Cardiac muscle cell (in vitro differentiated cells and primary cell): ENCODE data around the gene BCDIN3D. TPM values are rescaled to one million over a fixed set of nuclear protein-coding genes. Genes with fewer than 3 reads are reported as not detected.

ENCODE experiments used
- DNase-seq, 2 donors: peaks; one replicate each; pipeline versions ENCODE4 v3.0.0 to v3.0.0-alpha.2; 2010 to 2017; ENCODE audit warnings: low read depth in 1 of 2, low spot score in 1 of 2
- H3K27ac ChIP-seq: fragments of 200-600 bp; sonication (generic); 2 replicates; pipeline ENCODE4 v1.5.1; 2016
- H3K27me3 ChIP-seq: fragments of 200-600 bp; sonication (generic); 2 replicates; pipeline ENCODE4 v1.6.0; 2016; ENCODE audit warnings: control low read depth
- H3K36me3 ChIP-seq: fragments of 200-600 bp; sonication (generic); 2 replicates; pipeline ENCODE4 v1.5.1; 2016; ENCODE audit warnings: control low read depth
- H3K4me1 ChIP-seq: fragments of 200-600 bp; sonication (generic); 2 replicates; pipeline ENCODE4 v1.8.1; 2017; ENCODE audit warnings: low read depth, mild to moderate bottlenecking, mixed run types
- H3K4me3 ChIP-seq: fragments of 200-600 bp; sonication (generic); 2 replicates; pipeline ENCODE4 v1.5.1; 2016; ENCODE audit warnings: mild to moderate bottlenecking
- H3K9me3 ChIP-seq: fragments of 200-600 bp; sonication (generic); 2 replicates; pipeline ENCODE4 v1.5.1; 2017; ENCODE audit warnings: low read depth, mild to moderate bottlenecking, control low read depth
- polyA plus RNA-seq: library from polyadenylated mRNA; unstranded; fragments of >200 nt; fragmentation: Nextera tagmentation; extraction: Ambion mirVana; gene quantifications from 2 replicates; pipeline ENCODE4 v1.2.1, GENCODE V29; 2016
- total RNA-seq: library from RNA; depleted of rRNA; stranded (reverse); fragments of >200 nt; gene quantifications from 2 replicates; pipeline ENCODE4 v1.2.3, GENCODE V29; 2016
- TF ChIP-seq, protein P1 (sequence below): IDR thresholded peaks from 2 replicates; pipeline ENCODE4 v1.5.1; 2012; ENCODE audit warnings: low read depth, mild to moderate bottlenecking, low read length

BCDIN3D gene
- total and polyA plus RNA-seq, 2 experiments from 2014 or later, result 5.9 to 8.9 TPM

DNA sequence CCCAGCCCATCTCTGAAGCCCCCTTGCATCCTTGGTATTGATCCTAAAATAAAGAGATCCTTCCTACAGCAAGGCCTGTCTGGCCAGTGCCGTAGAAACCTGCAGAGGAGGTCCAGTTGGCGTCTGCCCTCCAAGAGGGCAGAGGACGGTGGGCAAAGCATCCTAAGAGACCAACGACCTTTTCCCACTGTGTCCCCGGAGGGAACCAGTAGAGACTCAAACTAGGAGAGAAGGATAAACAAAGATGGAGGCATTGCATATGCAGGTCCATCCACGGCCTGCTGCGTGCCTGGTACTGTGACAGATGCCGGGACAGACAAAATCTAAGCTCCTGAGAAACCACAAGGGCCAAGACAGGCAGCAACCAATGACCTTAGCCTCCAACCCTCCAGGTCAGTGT, 18.5 kb downstream of the BCDIN3D start:
- Histone ChIP-seq H3K27ac (no peak overlapping the region), H3K9me3 (no peaks in the 10 kb centered on the region), H3K27me3 (no peaks in the 10 kb centered on the region), H3K4me3 (no peak overlapping the region), H3K4me1 (peaks cover 23% of the 10 kb centered on the region), H3K36me3 (no peaks in the 10 kb centered on the region)
- no peak for DNase-seq
- TF ChIP-seq, protein P1, sequence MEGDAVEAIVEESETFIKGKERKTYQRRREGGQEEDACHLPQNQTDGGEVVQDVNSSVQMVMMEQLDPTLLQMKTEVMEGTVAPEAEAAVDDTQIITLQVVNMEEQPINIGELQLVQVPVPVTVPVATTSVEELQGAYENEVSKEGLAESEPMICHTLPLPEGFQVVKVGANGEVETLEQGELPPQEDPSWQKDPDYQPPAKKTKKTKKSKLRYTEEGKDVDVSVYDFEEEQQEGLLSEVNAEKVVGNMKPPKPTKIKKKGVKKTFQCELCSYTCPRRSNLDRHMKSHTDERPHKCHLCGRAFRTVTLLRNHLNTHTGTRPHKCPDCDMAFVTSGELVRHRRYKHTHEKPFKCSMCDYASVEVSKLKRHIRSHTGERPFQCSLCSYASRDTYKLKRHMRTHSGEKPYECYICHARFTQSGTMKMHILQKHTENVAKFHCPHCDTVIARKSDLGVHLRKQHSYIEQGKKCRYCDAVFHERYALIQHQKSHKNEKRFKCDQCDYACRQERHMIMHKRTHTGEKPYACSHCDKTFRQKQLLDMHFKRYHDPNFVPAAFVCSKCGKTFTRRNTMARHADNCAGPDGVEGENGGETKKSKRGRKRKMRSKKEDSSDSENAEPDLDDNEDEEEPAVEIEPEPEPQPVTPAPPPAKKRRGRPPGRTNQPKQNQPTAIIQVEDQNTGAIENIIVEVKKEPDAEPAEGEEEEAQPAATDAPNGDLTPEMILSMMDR, result no peak

DNA sequence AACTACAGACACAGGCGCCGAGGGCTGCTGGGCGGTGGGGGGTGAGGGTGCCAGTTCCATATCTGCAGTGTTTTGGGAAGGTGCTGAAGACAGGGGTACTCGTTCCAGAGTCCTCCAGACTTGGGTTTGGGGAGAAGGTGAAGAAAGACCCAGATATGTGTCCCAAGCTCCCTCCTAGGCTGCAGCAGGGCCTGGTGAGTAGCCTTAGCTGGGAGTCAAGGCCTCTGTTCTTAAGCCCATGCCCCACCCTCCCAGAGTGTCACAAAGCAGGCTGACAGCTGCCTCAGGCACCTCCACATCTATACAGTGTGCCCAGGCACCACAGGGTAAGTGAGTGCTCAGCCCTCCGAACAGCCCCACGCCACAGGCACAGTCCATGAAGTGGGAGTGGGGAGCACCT, 19.0 kb downstream of the BCDIN3D start:
- no peak for DNase-seq
- H3K27me3 ChIP-seq, result no peaks in the 10 kb centered on the region
- no peak overlapping the region for H3K27ac ChIP-seq
- no peaks in the 10 kb centered on the region for H3K9me3 ChIP-seq
- peaks cover 19% of the 10 kb centered on the region for H3K4me1 ChIP-seq
- H3K36me3 ChIP-seq, result no peaks in the 10 kb centered on the region
- TF ChIP-seq, protein P1, result no peak
- H3K4me3 ChIP-seq, result no peak overlapping the region

DNA sequence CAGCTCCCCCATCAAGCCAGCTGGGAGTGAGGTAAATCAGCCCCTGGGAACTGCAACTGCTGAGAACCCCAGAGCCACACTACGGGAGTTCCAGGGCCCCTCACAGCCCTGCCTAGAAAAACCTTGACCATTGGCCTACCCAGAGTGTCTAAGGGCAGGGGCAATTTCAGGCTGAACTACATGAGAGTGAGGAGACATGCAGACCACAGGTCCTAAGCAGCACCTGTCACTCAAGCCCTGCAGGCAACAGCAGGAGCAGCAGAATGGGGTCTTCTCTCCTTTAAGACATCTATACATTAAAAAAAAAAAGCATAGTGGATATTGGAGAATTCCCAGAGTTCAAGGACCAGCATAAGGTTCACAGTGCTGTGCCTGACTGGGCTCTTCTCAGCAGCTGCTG, 19.6 kb downstream of the BCDIN3D start:
- no peak for DNase-seq
- Histone ChIP-seq H3K4me3 (no peak overlapping the region), H3K36me3 (no peaks in the 10 kb centered on the region), H3K4me1 (peaks cover 18% of the 10 kb centered on the region), H3K27ac (no peak overlapping the region), H3K27me3 (no peaks in the 10 kb centered on the region), H3K9me3 (no peaks in the 10 kb centered on the region)
- TF ChIP-seq, protein P1, result no peak

DNA sequence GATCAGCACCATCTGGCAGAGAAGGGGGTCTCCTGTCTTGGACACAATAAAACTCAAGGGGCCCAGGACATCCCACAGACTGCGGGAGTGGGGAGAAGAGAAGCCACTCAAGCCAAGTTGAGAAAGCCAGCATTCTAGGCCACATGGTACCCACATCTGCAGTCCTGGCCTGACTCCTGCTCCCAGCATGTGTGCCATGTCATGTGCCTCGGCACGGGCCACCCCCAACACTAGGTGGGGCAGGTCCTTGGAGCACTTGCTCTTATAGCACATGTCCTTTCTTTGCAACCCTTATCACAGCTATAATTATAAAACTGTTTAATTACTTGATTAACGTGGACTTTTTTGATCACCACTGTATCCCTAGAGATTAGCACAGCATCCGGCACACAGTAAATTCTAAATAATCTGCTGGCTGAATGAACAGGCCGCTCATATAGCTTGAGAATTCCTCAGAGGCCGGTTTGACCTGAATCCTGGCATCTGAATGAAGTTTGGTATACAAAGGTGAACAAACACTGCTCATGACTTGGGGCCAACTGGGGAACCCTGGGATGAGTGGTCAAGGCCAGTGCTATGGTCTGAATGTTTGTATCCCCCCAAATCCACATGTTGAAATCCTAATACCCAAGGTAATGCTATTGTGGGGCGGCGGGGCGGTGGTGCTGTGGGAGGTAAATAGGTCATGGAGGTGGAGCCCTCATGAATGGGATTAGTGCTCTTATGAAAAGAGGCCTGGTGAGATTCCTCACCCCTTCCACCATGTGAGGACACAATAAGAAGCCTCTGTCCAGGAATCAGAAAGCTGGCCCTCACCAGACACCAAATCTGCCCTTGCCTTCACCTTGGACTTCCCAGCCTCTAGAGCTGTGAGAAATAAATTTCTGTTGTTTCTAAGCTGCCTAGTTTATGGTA, 21.3 kb downstream of the BCDIN3D start:
- TF ChIP-seq, protein P1, result no peak
- DNase-seq, result no peak
- Histone ChIP-seq H3K27ac (no peak overlapping the region), H3K4me1 (peaks cover 14% of the 10 kb centered on the region), H3K4me3 (no peak overlapping the region), H3K36me3 (no peaks in the 10 kb centered on the region), H3K27me3 (no peaks in the 10 kb centered on the region), H3K9me3 (no peaks in the 10 kb centered on the region)

DNA sequence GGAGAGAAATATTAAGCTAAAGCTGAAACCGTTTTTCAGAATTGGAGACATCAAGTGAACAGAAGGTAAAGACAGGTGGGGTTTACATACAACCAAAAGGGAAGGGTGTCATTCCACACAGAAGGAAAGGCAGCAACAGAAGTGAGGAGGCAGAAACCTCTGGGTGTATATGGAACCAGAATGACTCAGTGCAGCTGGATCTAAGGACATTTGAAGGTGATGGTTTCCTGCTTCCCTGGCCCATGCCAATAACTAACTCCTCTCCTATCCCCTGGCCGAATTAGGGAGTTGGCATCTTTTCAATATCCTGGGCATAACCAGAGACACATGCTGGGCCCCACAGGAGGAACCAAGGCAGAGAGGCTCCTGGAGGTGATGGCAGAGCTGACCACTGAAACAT, 23.1 kb downstream of the BCDIN3D start:
- Histone ChIP-seq H3K9me3 (no peaks in the 10 kb centered on the region), H3K4me1 (no peaks in the 10 kb centered on the region), H3K4me3 (no peak overlapping the region), H3K27me3 (no peaks in the 10 kb centered on the region), H3K27ac (no peak overlapping the region), H3K36me3 (no peaks in the 10 kb centered on the region)
- DNase-seq, result no peak
- TF ChIP-seq, protein P1, result no peak
